ENCODE measurements around the gene PPIP5K1.
"Not testable (repeated sequence)": the region's sequence is repeated elsewhere in the genome, so short reads cannot be mapped to it uniquely, and the experiment has no call there.

PPIP5K1 gene

GRCh38 chr15:43544266-43544665, 45.7 kb downstream of the PPIP5K1 start:
- TF ChIP-seq, protein P1, sequence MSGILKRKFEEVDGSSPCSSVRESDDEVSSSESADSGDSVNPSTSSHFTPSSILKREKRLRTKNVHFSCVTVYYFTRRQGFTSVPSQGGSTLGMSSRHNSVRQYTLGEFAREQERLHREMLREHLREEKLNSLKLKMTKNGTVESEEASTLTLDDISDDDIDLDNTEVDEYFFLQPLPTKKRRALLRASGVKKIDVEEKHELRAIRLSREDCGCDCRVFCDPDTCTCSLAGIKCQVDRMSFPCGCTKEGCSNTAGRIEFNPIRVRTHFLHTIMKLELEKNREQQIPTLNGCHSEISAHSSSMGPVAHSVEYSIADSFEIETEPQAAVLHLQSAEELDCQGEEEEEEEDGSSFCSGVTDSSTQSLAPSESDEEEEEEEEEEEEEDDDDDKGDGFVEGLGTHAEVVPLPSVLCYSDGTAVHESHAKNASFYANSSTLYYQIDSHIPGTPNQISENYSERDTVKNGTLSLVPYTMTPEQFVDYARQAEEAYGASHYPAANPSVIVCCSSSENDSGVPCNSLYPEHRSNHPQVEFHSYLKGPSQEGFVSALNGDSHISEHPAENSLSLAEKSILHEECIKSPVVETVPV (CRISPR knock-in tag; IDR thresholded peaks at IDR 0.05): no peak
- no peak for TF ChIP-seq ZNF565 (CRISPR knock-in tag; conservative IDR thresholded peaks at IDR 0.05; ENCODE audit: low read depth)
- TF ChIP-seq, protein P2, sequence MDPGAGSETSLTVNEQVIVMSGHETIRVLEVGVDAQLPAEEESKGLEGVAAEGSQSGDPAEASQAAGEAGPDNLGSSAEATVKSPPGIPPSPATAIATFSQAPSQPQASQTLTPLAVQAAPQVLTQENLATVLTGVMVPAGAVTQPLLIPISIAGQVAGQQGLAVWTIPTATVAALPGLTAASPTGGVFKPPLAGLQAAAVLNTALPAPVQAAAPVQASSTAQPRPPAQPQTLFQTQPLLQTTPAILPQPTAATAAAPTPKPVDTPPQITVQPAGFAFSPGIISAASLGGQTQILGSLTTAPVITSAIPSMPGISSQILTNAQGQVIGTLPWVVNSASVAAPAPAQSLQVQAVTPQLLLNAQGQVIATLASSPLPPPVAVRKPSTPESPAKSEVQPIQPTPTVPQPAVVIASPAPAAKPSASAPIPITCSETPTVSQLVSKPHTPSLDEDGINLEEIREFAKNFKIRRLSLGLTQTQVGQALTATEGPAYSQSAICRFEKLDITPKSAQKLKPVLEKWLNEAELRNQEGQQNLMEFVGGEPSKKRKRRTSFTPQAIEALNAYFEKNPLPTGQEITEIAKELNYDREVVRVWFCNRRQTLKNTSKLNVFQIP (CRISPR knock-in tag; IDR thresholded peaks at IDR 0.05; ENCODE audit: borderline replicate concordance, low read depth): no peak

GRCh38 chr15:43541785-43542184, 48.2 kb downstream of the PPIP5K1 start:
- no peak for ATAC-seq
- TF ChIP-seq, protein P3, sequence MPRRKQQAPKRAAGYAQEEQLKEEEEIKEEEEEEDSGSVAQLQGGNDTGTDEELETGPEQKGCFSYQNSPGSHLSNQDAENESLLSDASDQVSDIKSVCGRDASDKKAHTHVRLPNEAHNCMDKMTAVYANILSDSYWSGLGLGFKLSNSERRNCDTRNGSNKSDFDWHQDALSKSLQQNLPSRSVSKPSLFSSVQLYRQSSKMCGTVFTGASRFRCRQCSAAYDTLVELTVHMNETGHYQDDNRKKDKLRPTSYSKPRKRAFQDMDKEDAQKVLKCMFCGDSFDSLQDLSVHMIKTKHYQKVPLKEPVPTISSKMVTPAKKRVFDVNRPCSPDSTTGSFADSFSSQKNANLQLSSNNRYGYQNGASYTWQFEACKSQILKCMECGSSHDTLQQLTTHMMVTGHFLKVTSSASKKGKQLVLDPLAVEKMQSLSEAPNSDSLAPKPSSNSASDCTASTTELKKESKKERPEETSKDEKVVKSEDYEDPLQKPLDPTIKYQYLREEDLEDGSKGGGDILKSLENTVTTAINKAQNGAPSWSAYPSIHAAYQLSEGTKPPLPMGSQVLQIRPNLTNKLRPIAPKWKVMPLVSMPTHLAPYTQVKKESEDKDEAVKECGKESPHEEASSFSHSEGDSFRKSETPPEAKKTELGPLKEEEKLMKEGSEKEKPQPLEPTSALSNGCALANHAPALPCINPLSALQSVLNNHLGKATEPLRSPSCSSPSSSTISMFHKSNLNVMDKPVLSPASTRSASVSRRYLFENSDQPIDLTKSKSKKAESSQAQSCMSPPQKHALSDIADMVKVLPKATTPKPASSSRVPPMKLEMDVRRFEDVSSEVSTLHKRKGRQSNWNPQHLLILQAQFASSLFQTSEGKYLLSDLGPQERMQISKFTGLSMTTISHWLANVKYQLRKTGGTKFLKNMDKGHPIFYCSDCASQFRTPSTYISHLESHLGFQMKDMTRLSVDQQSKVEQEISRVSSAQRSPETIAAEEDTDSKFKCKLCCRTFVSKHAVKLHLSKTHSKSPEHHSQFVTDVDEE (CRISPR knock-in tag; IDR thresholded peaks at IDR 0.05): no peak
- TF ChIP-seq ZNF565 (CRISPR knock-in tag; conservative IDR thresholded peaks at IDR 0.05; ENCODE audit: low read depth) (no peak), SNAI2 (CRISPR knock-in tag; IDR thresholded peaks at IDR 0.05) (no peak), TCF4 (CRISPR knock-in tag; IDR thresholded peaks at IDR 0.05; ENCODE audit: borderline replicate concordance) (no peak), ESRRG (CRISPR knock-in tag; IDR thresholded peaks at IDR 0.05) (no peak), ZFP3 (CRISPR knock-in tag; IDR thresholded peaks at IDR 0.05) (no peak), ZNF70 (CRISPR knock-in tag; IDR thresholded peaks at IDR 0.05) (no peak), ZFP30 (CRISPR knock-in tag; IDR thresholded peaks at IDR 0.05) (no peak), CSDC2 (CRISPR knock-in tag; IDR thresholded peaks at IDR 0.05) (no peak), TOX (CRISPR knock-in tag; IDR thresholded peaks at IDR 0.05; ENCODE audit: borderline replicate concordance) (no peak), ZNF8 (CRISPR knock-in tag; IDR thresholded peaks at IDR 0.05) (no peak), ZC3H10 (CRISPR knock-in tag; IDR thresholded peaks at IDR 0.05) (no peak)

More at GRCh38 chr15:43544266-43544665, 45.7 kb downstream of the PPIP5K1 start:
- ATAC-seq: no peak

DNA sequence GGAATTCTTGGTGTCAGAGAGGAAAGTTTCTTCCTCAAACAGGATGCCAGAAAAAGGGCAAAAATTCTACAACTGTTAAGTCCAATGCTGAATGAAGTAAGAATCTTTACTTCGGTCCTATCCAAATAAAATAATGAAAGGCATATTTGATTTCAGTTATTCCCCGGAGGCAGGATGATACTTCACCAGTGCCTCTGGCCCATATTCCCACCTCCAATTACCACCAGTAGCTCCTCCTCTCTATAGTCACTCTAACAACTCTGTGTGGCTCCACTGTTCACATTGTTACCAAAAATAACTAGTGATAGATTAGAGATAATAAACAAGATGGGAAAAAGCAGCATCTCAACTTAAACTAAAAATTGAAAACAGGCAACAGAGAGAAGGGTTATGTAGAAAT, 51.9 kb downstream of the PPIP5K1 start:
- no peak for ATAC-seq
- TF ChIP-seq TCF4 (CRISPR knock-in tag; IDR thresholded peaks at IDR 0.05; ENCODE audit: borderline replicate concordance) (no peak), TOX (CRISPR knock-in tag; IDR thresholded peaks at IDR 0.05; ENCODE audit: borderline replicate concordance) (no peak), RARB (CRISPR knock-in tag; IDR thresholded peaks at IDR 0.05) (no peak), CREB5 (CRISPR knock-in tag; IDR thresholded peaks at IDR 0.05; ENCODE audit: low read depth) (no peak)
- TF ChIP-seq, protein P2 (CRISPR knock-in tag; IDR thresholded peaks at IDR 0.05; ENCODE audit: borderline replicate concordance, low read depth): no peak
- TF ChIP-seq, protein P1 (CRISPR knock-in tag; IDR thresholded peaks at IDR 0.05): no peak

GRCh38 chr15:43534897-43535296, 55.1 kb downstream of the PPIP5K1 start:
- ATAC-seq: no peak
- no peak for TF ChIP-seq ISL1 (CRISPR knock-in tag; IDR thresholded peaks at IDR 0.05)
- TF ChIP-seq BACH2 (CRISPR knock-in tag; IDR thresholded peaks at IDR 0.05; ENCODE audit: borderline replicate concordance): no peak
- TF ChIP-seq GLIS3 (CRISPR knock-in tag; IDR thresholded peaks at IDR 0.05): no peak
- TF ChIP-seq ESRRG (CRISPR knock-in tag; IDR thresholded peaks at IDR 0.05): no peak
- TF ChIP-seq ZNF70 (CRISPR knock-in tag; IDR thresholded peaks at IDR 0.05): no peak
- TF ChIP-seq ARNTL (CRISPR knock-in tag; IDR thresholded peaks at IDR 0.05; ENCODE audit: borderline replicate concordance, low read depth): no peak
- no peak for TF ChIP-seq SNAI2 (CRISPR knock-in tag; IDR thresholded peaks at IDR 0.05)
- TF ChIP-seq ZFP30 (CRISPR knock-in tag; IDR thresholded peaks at IDR 0.05): no peak
- TF ChIP-seq PATZ1 (CRISPR knock-in tag; IDR thresholded peaks at IDR 0.05; ENCODE audit: borderline replicate concordance): no peak
- TF ChIP-seq, protein P1 (CRISPR knock-in tag; IDR thresholded peaks at IDR 0.05): no peak
- TF ChIP-seq RARB (CRISPR knock-in tag; IDR thresholded peaks at IDR 0.05): no peak

GRCh38 chr15:43532826-43533225, 57.2 kb downstream of the PPIP5K1 start:
- not testable (repeated sequence) for ATAC-seq
